ENCODE results near the gene PHF21A.
A peak's percentile ranks its signal among the peaks of the same experiment; 100 is the strongest.
"Not testable (repeated sequence)": the region's sequence is repeated elsewhere in the genome, so short reads cannot be mapped to it uniquely, and the experiment has no call there.

PHF21A gene

DNA sequence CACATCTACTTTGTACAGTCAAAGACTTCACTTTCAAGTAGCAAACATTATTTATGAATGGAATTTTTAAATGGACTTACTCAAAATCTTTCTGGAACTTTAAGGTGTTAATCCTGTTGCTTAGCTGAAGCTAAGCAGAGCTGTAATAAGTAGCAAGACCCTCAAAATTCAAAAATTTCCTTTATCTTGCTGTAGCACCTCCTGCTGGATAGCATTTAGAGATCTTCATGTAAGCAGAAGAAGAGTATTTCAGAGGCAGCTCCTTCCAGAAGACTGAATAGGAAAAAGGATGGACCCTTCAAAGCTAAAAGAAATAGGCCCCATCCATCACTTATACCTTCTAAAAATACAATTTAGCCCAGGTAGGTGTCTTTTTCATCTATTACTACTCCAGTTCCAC, 3.4 kb downstream of the PHF21A start:
- Histone ChIP-seq H3K9me2 (ENCODE audit: low read depth, low read length) (no peaks in the 10 kb centered on the region), H3F3A (ENCODE audit: insufficient read depth, low read length) (peaks cover 6% of the 10 kb centered on the region; the same call in 1 of the 2 replicates), H4K20me1 (ENCODE audit: insufficient read depth, low read length) (no peaks in the 10 kb centered on the region), H3K4me2 (ENCODE audit: low read length) (peak overlapping the region; percentile 96), H3K27me3 (ENCODE audit: insufficient read depth, low read length) (no peaks in the 10 kb centered on the region), H2AFZ (ENCODE audit: low read length) (no peak overlapping the region), H3K79me2 (ENCODE audit: insufficient read depth, low read length) (peaks cover 62% of the 10 kb centered on the region), H3K4me3 (ENCODE audit: low read depth, low read length, poor library complexity, severe bottlenecking) (peak overlapping the region; percentile 75), H3K9ac (ENCODE audit: low read length) (peak overlapping the region; percentile 66; the same call in 1 of the 2 replicates), H3K9me3 (ENCODE audit: low read length) (no peaks in the 10 kb centered on the region), H3K4me1 (ENCODE audit: insufficient read depth, low read length, severe bottlenecking) (peaks cover 67% of the 10 kb centered on the region), H3K36me3 (ENCODE audit: insufficient read depth, low read length) (no peaks in the 10 kb centered on the region), H3K27ac (ENCODE audit: low read depth, low read length, poor library complexity, severe bottlenecking) (peak overlapping the region; percentile 94)
- no peak for TF ChIP-seq EZH2 (IDR thresholded peaks at IDR 0.05; ENCODE audit: borderline replicate concordance, low read length)
- TF ChIP-seq, protein P1, sequence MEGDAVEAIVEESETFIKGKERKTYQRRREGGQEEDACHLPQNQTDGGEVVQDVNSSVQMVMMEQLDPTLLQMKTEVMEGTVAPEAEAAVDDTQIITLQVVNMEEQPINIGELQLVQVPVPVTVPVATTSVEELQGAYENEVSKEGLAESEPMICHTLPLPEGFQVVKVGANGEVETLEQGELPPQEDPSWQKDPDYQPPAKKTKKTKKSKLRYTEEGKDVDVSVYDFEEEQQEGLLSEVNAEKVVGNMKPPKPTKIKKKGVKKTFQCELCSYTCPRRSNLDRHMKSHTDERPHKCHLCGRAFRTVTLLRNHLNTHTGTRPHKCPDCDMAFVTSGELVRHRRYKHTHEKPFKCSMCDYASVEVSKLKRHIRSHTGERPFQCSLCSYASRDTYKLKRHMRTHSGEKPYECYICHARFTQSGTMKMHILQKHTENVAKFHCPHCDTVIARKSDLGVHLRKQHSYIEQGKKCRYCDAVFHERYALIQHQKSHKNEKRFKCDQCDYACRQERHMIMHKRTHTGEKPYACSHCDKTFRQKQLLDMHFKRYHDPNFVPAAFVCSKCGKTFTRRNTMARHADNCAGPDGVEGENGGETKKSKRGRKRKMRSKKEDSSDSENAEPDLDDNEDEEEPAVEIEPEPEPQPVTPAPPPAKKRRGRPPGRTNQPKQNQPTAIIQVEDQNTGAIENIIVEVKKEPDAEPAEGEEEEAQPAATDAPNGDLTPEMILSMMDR (IDR thresholded peaks at IDR 0.05; ENCODE audit: low read length) = peak; percentile 68

DNA sequence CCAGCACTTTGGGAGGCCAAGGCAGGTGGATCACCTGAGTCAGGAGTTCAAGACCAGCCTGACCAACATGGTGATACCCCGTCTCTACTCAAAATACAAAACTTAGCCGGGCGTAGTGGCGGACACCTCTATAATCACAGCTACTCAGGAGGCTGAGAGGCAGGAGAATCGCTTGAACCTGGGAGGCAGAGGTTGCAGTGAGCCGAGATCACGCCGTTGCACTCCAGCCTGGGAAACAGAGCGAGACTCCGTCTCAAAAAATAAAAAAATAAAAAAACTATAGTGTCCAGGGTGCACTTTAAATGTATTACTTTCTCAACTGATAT, 4.6 kb downstream of the PHF21A start:
- H3K4me3 ChIP-seq (ENCODE audit: low read depth, low read length, poor library complexity, severe bottlenecking); H3K9me2 ChIP-seq (ENCODE audit: low read depth, low read length); H3K36me3 ChIP-seq (ENCODE audit: insufficient read depth, low read length); H3K27me3 ChIP-seq (ENCODE audit: insufficient read depth, low read length); H3K9me3 ChIP-seq (ENCODE audit: low read length); H4K20me1 ChIP-seq (ENCODE audit: insufficient read depth, low read length); H2AFZ ChIP-seq (ENCODE audit: low read length); H3K9ac ChIP-seq (ENCODE audit: low read length); H3F3A ChIP-seq (ENCODE audit: insufficient read depth, low read length): not testable (repeated sequence)
- Histone ChIP-seq H3K79me2 (ENCODE audit: insufficient read depth, low read length) (peaks cover 74% of the 10 kb centered on the region), H3K4me1 (ENCODE audit: insufficient read depth, low read length, severe bottlenecking) (peaks cover 64% of the 10 kb centered on the region), H3K27ac (ENCODE audit: low read depth, low read length, poor library complexity, severe bottlenecking) (peak overlapping the region; percentile 67), H3K4me2 (ENCODE audit: low read length) (peak overlapping the region; percentile 96)

DNA sequence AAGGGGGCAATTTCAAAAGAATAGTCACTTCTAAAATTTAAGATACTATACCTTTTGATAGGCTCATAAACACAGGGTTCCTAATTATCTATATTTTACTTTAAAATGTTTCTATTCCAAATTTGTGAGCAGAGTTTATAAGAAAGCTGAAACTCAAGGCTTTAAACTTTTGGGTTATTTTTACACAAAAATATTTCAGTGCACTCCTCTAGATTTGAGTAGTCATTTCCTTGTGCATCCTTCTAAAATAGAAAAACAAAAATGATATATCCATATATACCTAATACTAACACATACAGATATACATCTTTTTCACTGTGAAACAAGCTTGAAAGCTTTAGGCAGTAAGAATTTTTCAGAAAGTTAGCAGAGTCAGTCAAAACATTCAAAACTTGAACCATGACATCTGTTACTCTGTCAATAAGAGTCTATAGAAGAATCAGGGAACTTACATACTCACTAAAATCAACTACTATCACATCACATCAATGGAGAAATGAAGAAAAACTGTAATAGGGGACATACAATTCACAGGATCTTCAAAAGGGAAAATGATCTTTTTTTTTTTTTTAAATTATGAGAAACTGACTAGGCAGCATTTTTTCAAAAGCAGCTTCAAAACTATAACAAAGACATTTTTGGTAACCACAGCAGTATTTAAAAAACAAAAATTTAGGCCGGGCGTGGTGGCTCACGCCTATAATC, 5.1 kb downstream of the PHF21A start:
- Histone ChIP-seq H3K27ac (ENCODE audit: low read depth, low read length, poor library complexity, severe bottlenecking) (peak overlapping the region; percentile 67), H3K79me2 (ENCODE audit: insufficient read depth, low read length) (peaks cover 79% of the 10 kb centered on the region), H3K9me3 (ENCODE audit: low read length) (no peaks in the 10 kb centered on the region), H3K27me3 (ENCODE audit: insufficient read depth, low read length) (no peaks in the 10 kb centered on the region), H4K20me1 (ENCODE audit: insufficient read depth, low read length) (no peaks in the 10 kb centered on the region), H2AFZ (ENCODE audit: low read length) (no peak overlapping the region), H3K9ac (ENCODE audit: low read length) (peak overlapping the region; percentile 44), H3K4me2 (ENCODE audit: low read length) (peak overlapping the region; percentile 96), H3K4me1 (ENCODE audit: insufficient read depth, low read length, severe bottlenecking) (peaks cover 64% of the 10 kb centered on the region), H3F3A (ENCODE audit: insufficient read depth, low read length) (peaks cover 6% of the 10 kb centered on the region; the same call in 1 of the 2 replicates), H3K4me3 (ENCODE audit: low read depth, low read length, poor library complexity, severe bottlenecking) (peak overlapping the region; percentile 31), H3K9me2 (ENCODE audit: low read depth, low read length) (no peaks in the 10 kb centered on the region), H3K36me3 (ENCODE audit: insufficient read depth, low read length) (no peaks in the 10 kb centered on the region)
- no peak for TF ChIP-seq EZH2 (IDR thresholded peaks at IDR 0.05; ENCODE audit: borderline replicate concordance, low read length)
- TF ChIP-seq, protein P1 (IDR thresholded peaks at IDR 0.05; ENCODE audit: low read length) = no peak

DNA sequence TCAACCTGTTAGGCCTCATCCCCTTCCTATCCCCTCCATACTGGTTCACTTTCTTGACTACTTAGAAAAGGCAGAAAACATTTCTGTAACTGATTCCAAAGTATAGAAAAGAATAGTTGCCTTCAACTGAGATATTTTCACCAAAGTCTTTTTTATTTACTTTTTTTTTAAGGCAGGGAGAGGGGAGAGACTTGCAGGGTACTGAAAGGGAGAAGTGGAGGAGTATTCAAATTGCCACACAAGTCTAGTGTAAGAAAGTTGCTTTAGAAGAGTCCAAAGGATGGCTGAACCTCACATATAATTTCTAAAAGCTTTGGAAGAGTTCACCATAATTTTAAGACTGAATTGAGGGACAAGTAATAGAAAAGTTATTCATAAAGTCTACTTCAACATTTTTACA, 6.3 kb downstream of the PHF21A start:
- Histone ChIP-seq H3K4me3 (ENCODE audit: low read depth, low read length, poor library complexity, severe bottlenecking) (peak overlapping the region; percentile 31), H3K79me2 (ENCODE audit: insufficient read depth, low read length) (peaks cover 84% of the 10 kb centered on the region), H3K4me2 (ENCODE audit: low read length) (peak overlapping the region; percentile 96), H3K4me1 (ENCODE audit: insufficient read depth, low read length, severe bottlenecking) (peaks cover 64% of the 10 kb centered on the region), H3F3A (ENCODE audit: insufficient read depth, low read length) (peaks cover 6% of the 10 kb centered on the region; the same call in 1 of the 2 replicates), H3K9ac (ENCODE audit: low read length) (peak overlapping the region; percentile 44; the same call in 1 of the 2 replicates), H3K9me3 (ENCODE audit: low read length) (no peaks in the 10 kb centered on the region), H3K27me3 (ENCODE audit: insufficient read depth, low read length) (no peaks in the 10 kb centered on the region), H3K27ac (ENCODE audit: low read depth, low read length, poor library complexity, severe bottlenecking) (peak overlapping the region; percentile 67), H4K20me1 (ENCODE audit: insufficient read depth, low read length) (no peaks in the 10 kb centered on the region), H3K9me2 (ENCODE audit: low read depth, low read length) (no peaks in the 10 kb centered on the region), H2AFZ (ENCODE audit: low read length) (no peak overlapping the region), H3K36me3 (ENCODE audit: insufficient read depth, low read length) (no peaks in the 10 kb centered on the region)
- TF ChIP-seq EZH2 (IDR thresholded peaks at IDR 0.05; ENCODE audit: borderline replicate concordance, low read length) = no peak
- TF ChIP-seq, protein P1 (IDR thresholded peaks at IDR 0.05; ENCODE audit: low read length) = no peak

Data from OCI-LY1 (cell line).